ENCODE data around the gene ASCL1.

The ASCL1 gene

GRCh38 chr12:102951841-102952240, 5.6 kb upstream of the ASCL1 start:
- DNase-seq (ENCODE audit: low read depth in 2 of 2) = no peak

DNA sequence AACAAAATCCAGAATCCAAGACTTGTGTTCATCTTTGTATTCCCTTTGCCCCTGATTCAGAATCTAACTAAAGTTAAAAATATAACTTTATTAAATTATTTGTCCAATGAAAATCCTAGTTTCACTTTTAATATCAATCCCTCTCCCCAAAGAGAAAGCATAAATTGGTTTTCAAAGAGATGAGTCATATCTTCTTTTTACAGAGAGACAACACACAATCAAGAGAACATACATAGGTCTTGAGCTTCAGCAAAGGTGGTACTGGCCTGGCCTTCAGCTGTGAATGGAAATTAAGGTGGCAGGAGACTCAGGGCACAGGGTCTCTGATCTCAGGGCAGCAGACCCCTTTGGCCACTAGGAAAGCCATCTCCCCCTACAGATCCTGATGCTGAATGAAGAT, 4.3 kb upstream of the ASCL1 start:
- DNase-seq (ENCODE audit: low read depth in 2 of 2) = no peak

- no peak for DNase-seq (ENCODE audit: low read depth in 2 of 2)
Measured at GRCh38 chr12:102954134-102954533, 3.3 kb upstream of the ASCL1 start.

- DNase-seq (ENCODE audit: low read depth in 2 of 2) = no peak
Measured at GRCh38 chr12:102955926-102956737, 1.3 kb upstream of the ASCL1 start.

DNA sequence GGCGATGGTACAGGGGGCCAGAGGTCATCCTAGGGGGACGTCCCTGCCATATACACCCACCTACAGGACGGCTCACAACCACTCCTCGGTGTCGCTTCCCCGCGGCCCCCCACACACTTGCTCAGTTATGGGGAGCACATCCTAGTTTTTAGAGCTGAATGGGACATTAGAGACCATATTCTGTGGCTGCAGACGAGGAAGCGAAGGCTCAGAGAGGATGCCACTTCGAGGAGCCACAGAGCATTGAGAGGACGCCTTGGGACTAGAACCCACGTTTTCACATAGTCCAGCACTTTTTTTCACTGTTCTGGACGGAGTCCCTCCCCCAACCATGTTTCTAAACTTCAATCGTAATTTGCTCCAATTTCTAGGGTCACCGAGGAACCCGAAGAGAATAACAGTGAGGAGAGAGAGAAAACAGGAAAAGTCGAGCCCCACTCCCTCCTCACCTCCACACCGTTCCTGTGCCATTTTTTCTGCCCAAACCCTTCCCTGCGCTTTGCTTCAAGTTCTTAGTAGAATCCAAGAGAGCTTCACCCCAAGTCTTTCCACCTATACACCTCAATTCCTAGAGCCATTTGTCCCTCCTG, 641 bp upstream of the ASCL1 start:
- no peak for DNase-seq (ENCODE audit: low read depth in 2 of 2)

- DNase-seq (ENCODE audit: low read depth in 2 of 2) = no peak
Measured at GRCh38 chr12:102958073-102958829, 777 bp downstream of the ASCL1 start.

DNA sequence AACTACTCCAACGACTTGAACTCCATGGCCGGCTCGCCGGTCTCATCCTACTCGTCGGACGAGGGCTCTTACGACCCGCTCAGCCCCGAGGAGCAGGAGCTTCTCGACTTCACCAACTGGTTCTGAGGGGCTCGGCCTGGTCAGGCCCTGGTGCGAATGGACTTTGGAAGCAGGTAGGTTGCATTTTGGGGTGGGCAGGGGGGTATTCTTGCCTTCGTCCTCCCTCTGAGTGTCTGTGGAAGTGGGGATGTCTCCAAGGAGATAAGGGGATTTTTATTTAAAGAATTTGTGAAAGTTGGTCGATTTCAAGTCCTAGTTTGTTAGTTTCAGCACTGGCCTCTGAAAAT, 1.3 kb downstream of the ASCL1 start:
- no peak for DNase-seq (ENCODE audit: low read depth in 2 of 2)

- no peak for DNase-seq (ENCODE audit: low read depth in 2 of 2)
Measured at GRCh38 chr12:102959391-102959790, 1.9 kb downstream of the ASCL1 start.

- no peak for DNase-seq (ENCODE audit: low read depth in 2 of 2)
Measured at GRCh38 chr12:102960766-102961465, 3.4 kb downstream of the ASCL1 start.

DNA sequence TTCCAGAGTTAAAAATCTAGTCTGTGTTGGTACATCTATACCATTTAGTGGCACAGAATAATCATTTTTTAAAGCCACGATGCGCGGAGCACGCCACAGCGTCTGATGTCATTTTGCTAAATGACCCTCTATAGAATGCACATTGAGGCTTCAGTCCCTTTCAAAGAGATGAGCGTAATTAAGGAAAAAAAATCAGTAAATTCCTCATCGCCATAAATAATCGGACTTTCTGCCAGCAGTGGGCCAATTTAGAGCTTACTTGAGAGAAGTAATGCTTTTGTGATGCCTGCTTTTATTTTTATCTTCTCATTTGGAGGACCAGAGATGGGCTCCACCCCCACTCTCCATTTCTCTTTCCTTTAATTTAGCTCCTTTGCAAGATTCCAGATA, 4.0 kb downstream of the ASCL1 start:
- no peak for DNase-seq (ENCODE audit: low read depth in 2 of 2)

DNA sequence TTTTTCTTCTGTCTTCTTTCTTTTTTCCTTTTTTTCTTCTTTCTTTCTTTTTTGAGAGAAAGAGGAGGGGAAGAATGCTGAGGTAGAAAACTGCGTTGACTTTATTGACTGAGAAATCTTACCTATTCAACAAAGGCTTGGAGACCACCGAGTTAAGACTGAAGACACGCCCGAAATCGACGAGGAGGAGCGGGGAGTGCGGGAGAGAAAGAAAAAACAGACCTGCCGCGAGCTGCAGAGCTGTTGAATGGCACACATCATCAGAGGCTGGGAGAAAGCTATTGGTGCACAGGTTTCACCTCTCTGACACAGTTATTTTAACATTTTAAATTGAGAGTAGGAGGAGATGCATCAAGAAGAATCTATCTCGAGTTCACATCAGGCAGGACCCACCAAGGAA, 5.1 kb downstream of the ASCL1 start:
- no peak for DNase-seq (ENCODE audit: low read depth in 2 of 2)

DNA sequence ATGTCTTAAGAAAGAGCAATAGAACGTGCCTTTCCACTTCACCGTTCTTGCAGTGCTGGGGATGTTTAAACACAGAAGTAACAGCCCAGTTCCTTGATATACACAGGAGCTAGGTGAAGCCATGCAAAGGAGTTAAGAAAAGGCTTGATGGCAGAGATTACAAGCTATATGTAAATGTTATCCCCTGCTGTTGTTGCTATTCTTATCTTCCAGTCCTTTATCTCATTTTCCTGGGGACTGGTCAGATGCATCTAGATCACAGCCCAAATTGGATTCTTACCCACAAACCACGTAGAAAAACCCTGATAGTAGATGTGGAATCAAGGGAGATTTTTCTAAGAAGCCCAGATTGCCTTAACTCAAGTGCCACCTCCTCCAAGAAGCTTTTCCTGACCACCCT, 5.5 kb downstream of the ASCL1 start:
- DNase-seq (ENCODE audit: low read depth in 2 of 2) = no peak

DNA sequence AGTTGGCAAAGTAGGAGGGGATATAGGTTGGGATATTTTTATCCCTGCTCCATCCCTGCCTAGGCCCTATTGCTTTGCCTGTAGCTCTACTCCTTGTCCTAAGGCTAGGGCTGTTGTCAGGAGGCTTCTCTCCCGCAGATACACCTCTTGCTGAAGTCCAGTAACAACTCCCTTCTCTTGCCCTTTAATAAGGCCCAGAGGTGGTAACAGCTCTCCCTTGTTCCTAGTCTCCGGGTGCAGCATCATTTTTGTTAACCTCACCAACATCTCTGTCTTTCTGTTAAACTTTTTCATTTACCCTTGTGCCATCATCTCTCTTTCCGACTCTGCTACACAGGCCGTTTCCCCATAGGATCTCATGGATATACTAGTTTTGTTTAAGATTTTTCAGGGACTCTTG, 6.3 kb downstream of the ASCL1 start:
- DNase-seq (ENCODE audit: low read depth in 2 of 2) = no peak

DNA sequence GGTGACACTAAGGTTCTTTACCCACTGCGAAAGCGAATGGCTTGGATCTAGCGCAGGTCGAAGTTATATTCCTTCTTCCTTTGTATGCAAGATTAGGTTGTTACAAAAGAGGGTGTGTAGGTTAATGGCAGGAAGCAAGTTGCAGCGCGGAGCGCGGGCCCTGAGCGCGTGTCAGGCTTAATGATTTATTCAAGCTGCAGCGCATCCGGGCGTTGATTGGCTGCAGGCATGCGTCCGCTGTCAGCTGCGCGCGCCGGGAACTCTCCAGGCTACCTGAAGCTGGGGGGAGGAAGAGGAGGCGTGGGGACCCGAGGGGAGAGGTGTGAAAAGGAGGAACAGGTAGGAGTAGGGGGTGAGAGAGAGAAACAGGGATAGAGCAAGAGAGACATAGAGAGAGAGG, 7.4 kb downstream of the ASCL1 start:
- DNase-seq (ENCODE audit: low read depth in 2 of 2) = no peak

- no peak for DNase-seq (ENCODE audit: low read depth in 2 of 2)
Measured at GRCh38 chr12:102965281-102966155, 8.0 kb downstream of the ASCL1 start.

DNA sequence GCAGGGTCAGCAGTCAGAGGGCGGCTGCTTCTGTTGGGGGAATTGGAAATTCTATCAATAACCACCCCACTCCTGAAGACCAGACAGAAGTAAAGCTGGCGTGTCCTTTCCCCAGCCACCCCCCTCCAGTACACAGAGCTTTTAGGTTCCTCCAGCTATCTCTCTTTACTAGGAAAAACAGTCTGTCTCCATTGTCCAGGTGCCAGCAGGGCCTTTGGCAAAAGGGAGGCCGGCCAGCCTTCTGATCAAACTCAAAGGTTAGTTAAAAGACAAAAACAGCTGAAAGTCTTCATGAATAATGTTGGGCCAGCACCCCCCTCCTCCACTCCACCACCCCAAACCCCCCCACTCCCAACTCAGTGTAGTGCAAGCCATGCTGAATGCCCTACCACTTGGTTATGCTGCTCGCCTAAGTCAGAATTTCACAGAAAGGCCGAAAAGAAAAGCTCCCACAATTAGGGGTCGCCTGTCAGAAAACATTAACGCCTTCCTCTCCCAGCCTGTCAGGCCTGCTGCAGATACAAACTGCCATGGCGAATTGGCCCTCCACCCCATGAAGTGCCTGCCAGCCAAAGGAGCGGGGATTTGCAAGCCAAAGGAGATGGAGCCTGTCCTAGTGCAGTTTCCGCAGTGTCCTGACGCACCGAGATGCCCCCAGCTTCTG, 8.9 kb downstream of the ASCL1 start:
- no peak for DNase-seq (ENCODE audit: low read depth in 2 of 2)

DNA sequence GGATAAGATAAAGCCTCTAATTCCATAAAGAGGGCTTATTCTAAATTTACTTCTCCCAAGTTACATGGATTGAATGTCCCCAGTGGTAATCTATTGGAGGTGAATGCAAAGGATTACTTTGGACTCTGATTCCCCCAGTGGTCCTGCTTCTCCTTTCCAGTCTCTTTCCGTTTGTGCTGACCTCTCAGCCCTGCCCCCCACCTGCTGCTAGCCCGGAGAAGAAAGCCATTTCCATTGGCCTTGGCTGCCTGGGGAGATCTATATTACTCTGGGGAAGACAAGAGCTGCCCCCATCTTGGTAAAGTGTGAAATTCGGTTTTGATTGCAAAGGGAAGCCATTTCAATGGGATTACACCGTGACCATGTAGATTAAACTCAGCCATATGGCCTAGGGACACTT, 13.3 kb downstream of the ASCL1 start:
- DNase-seq (ENCODE audit: low read depth in 2 of 2) = no peak

DNA sequence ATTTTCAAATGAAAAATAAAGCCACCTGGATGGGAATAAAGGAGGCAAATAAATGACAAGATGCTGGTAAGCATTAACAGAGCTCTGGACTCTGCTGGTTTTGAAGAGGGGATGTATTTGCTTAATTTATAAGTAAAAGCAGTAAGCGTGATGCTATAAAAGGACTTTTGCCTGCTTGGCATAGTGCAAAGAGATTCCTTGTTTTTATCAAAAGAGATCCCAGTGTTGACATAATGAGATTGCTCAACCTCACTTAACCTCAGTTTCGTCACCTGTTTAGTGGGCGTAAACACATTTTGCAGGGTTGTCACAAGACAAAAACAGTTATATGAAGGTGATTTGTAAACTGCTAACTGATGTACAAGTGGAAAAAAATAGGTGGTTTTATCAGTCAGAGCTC, 13.8 kb downstream of the ASCL1 start:
- no peak for DNase-seq (ENCODE audit: low read depth in 2 of 2)

DNA sequence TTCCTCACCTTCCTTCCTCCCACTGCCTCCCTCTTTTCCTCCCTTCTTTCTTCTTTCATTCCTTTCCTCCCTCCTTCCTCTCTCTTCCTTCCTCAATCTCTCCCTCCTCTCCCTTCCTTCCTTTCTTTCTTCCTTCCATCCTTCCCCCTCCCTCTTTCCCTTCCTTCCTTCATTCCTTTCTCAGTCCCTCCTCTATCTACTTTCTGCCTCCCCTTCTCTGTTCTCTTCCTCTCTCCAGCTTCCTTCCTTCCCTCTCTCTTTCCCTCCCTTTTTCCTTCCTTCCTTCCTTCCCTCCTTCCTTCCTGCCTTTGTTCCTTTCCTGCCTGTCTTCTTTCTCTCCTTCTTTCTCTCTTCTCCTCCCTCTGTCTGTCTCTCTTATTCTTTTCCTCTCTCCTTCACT, 16.1 kb downstream of the ASCL1 start:
- no peak for DNase-seq (ENCODE audit: low read depth in 2 of 2)

GRCh38 chr12:102976609-102977280, 19.3 kb downstream of the ASCL1 start:
- no peak for DNase-seq (ENCODE audit: low read depth in 2 of 2)

Data from fibroblast of skin of left quadriceps (primary cell).